Suprapubic skin (tissue), 4 donors: ENCODE data around the gene DLG1.

Source experiments
- CTCF ChIP-seq, 2 donors: fragments of 200-600 bp in 1 of 2; fragments of 450-650 bp in 1 of 2; sonication (generic) in 1 of 2; IDR thresholded peaks; one replicate each; pipeline ENCODE4 v1.5.1; 2016 to 2019; ENCODE audit warnings: antibody characterized with exemption in 2 of 2, mild to moderate bottlenecking in 1 of 2, moderate library complexity in 1 of 2
- EP300 ChIP-seq: sonication (generic); formaldehyde crosslinking; IDR thresholded peaks from one replicate; pipeline ENCODE4 v1.6.1; 2017; ENCODE audit warnings: antibody characterized with exemption
- POLR2A ChIP-seq, 2 donors: fragments of 450-650 bp; IDR thresholded peaks; one replicate each; pipeline ENCODE4 v1.6.1; 2017; ENCODE audit warnings: antibody characterized with exemption in 2 of 2, mild to moderate bottlenecking in 2 of 2, moderate library complexity in 2 of 2
- POLR2AphosphoS5 ChIP-seq, 3 donors: sonication (generic); formaldehyde crosslinking; IDR thresholded peaks; one replicate each; pipeline ENCODE4 v1.6.1; 2017; ENCODE audit warnings: antibody characterized with exemption in 3 of 3

- TF ChIP-seq POLR2A (IDR thresholded peaks at IDR 0.05) (no peak), CTCF (IDR thresholded peaks at IDR 0.05) (no peak), POLR2AphosphoS5 (IDR thresholded peaks at IDR 0.05) (no peak), EP300 (no peak)
Observed at GRCh38 chr3:197023998-197024651, 274.3 kb downstream of the DLG1 start.
